ENCODE measurements around the gene FKBP5. TPM values are rescaled to one million over a fixed set of nuclear protein-coding genes. Genes with fewer than 3 reads are reported as not detected.

The FKBP5 gene
- total and polyA plus RNA-seq, 9 of the 15 experiments (the other 6 are each of a cell fraction or from before 2014, with no cell fraction given) = 32.7 to 151 (median 75.0) TPM

- TF ChIP-seq, protein P1, sequence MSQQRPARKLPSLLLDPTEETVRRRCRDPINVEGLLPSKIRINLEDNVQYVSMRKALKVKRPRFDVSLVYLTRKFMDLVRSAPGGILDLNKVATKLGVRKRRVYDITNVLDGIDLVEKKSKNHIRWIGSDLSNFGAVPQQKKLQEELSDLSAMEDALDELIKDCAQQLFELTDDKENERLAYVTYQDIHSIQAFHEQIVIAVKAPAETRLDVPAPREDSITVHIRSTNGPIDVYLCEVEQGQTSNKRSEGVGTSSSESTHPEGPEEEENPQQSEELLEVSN (IDR thresholded peaks at IDR 0.05; ENCODE audit: borderline replicate concordance in 1 of 2, extremely low read depth in 1 of 2, insufficient read depth in 1 of 2, insufficient read length in 1 of 2, low read depth in 1 of 2, low read length in 1 of 2, poor library complexity in 1 of 2, severe bottlenecking in 1 of 2) = no peak
- TF ChIP-seq CCNT2 (IDR thresholded peaks at IDR 0.05; ENCODE audit: borderline replicate concordance, extremely low read depth, insufficient read length, low read depth, low read length) (no peak), TGIF2 (CRISPR knock-in tag; IDR thresholded peaks at IDR 0.05) (no peak), HNRNPL (IDR thresholded peaks at IDR 0.05; ENCODE audit: low read depth, low read length) (no peak), SPI1 (IDR thresholded peaks at IDR 0.05; ENCODE audit: borderline replicate concordance, low read depth, low read length) (peak; percentile 64; the same call in 1 of the 2 replicates), NFIX (CRISPR knock-in tag; IDR thresholded peaks at IDR 0.05; ENCODE audit: low read depth) (no peak), MYNN (IDR thresholded peaks at IDR 0.05) (no peak), MYNN (CRISPR knock-in tag; IDR thresholded peaks at IDR 0.05) (no peak), E2F5 (CRISPR knock-in tag; IDR thresholded peaks at IDR 0.05) (no peak), ZNF165 (CRISPR knock-in tag; IDR thresholded peaks at IDR 0.05; ENCODE audit: borderline replicate concordance) (no peak), ZNF146 (CRISPR knock-in tag; IDR thresholded peaks at IDR 0.05; ENCODE audit: unreplicated experiment) (no peak), HOXB6 (CRISPR knock-in tag; IDR thresholded peaks at IDR 0.05; ENCODE audit: borderline replicate concordance) (no peak), PRMT5 (CRISPR knock-in tag; IDR thresholded peaks at IDR 0.05) (no peak), ATF7 (IDR thresholded peaks at IDR 0.05) (no peak), SP2 (IDR thresholded peaks at IDR 0.05; ENCODE audit: extremely low read depth, low read depth, low read length, poor library complexity, severe bottlenecking) (no peak), CC2D1A (IDR thresholded peaks at IDR 0.05) (no peak), STAT5B (CRISPR knock-in tag; IDR thresholded peaks at IDR 0.05) (no peak), HNRNPUL1 (IDR thresholded peaks at IDR 0.05; ENCODE audit: low read length) (no peak), NCOA1 (IDR thresholded peaks at IDR 0.05; ENCODE audit: low read depth) (no peak), ATF6 (CRISPR knock-in tag; IDR thresholded peaks at IDR 0.05) (no peak), ESRRB (CRISPR knock-in tag; IDR thresholded peaks at IDR 0.05; ENCODE audit: borderline replicate concordance) (no peak)
- TF ChIP-seq, protein P2, sequence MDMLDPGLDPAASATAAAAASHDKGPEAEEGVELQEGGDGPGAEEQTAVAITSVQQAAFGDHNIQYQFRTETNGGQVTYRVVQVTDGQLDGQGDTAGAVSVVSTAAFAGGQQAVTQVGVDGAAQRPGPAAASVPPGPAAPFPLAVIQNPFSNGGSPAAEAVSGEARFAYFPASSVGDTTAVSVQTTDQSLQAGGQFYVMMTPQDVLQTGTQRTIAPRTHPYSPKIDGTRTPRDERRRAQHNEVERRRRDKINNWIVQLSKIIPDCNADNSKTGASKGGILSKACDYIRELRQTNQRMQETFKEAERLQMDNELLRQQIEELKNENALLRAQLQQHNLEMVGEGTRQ (CRISPR knock-in tag; IDR thresholded peaks at IDR 0.05) = no peak
- TF ChIP-seq, protein P3, sequence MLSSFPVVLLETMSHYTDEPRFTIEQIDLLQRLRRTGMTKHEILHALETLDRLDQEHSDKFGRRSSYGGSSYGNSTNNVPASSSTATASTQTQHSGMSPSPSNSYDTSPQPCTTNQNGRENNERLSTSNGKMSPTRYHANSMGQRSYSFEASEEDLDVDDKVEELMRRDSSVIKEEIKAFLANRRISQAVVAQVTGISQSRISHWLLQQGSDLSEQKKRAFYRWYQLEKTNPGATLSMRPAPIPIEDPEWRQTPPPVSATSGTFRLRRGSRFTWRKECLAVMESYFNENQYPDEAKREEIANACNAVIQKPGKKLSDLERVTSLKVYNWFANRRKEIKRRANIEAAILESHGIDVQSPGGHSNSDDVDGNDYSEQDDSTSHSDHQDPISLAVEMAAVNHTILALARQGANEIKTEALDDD (IDR thresholded peaks at IDR 0.05) = no peak
Observed at GRCh38 chr6:35719830-35720733, 31.4 kb upstream of the FKBP5 start (continued).
